Heart left ventricle (tissue), 16 donors: ENCODE measurements around the gene PI4KA. TPM values are rescaled to one million over a fixed set of nuclear protein-coding genes. Genes with fewer than 3 reads are reported as not detected.
"Not testable (repeated sequence)": the region's sequence is repeated elsewhere in the genome, so short reads cannot be mapped to it uniquely, and the experiment has no call there.

Source experiments
- ATAC-seq, 4 donors: fragments of 200-7000 bp; cut with Tn5 transposase; one replicate each; pipeline ENCODE4 v1.9.1; 2020 to 2022; ENCODE audit warnings: moderate library complexity in 4 of 4, mild to moderate bottlenecking in 3 of 4, moderate number of reproducible peaks in 1 of 4
- DNase-seq, 5 donors: peaks; one replicate each; pipeline ENCODE4 v3.0.0-alpha.2; 2020
- H3K27ac ChIP-seq, 12 donors: fragments of 200-600 bp; sonication (generic) in 4 of 12; one replicate each; pipeline versions ENCODE4 v1.5.0 to v1.8.0; 2016 to 2022; ENCODE audit warnings: mild to moderate bottlenecking in 2 of 12
- H3K27me3 ChIP-seq, 9 donors: fragments of 200-600 bp; sonication (generic) in 2 of 9; one replicate each; pipeline versions ENCODE4 v1.5.1 to v1.8.0; 2016 to 2022; ENCODE audit warnings: mild to moderate bottlenecking in 3 of 9
- H3K36me3 ChIP-seq, 9 donors: fragments of 200-600 bp; sonication (generic) in 2 of 9; one replicate each; pipeline versions ENCODE4 v1.5.0 to v1.8.0; 2018 to 2022; ENCODE audit warnings: mild to moderate bottlenecking in 2 of 9
- H3K4me1 ChIP-seq, 12 donors: fragments of 200-600 bp; sonication (generic) in 4 of 12; one replicate each; pipeline versions ENCODE4 v1.5.0 to v1.8.0; 2016 to 2022; ENCODE audit warnings: mild to moderate bottlenecking in 3 of 12
- H3K4me3 ChIP-seq, 12 donors: fragments of 200-600 bp; sonication (generic) in 4 of 12; one replicate each; pipeline versions ENCODE4 v1.5.0 to v1.8.0; 2017 to 2022; ENCODE audit warnings: mild to moderate bottlenecking in 9 of 12, moderate library complexity in 4 of 12
- H3K9me3 ChIP-seq, 12 donors: fragments of 200-600 bp; sonication (generic) in 4 of 12; one replicate each; pipeline versions ENCODE4 v1.5.0 to v1.8.0; 2016 to 2022; ENCODE audit warnings: mild to moderate bottlenecking in 1 of 12
- POLR2A ChIP-seq, 2 donors: fragments of 450-650 bp; IDR thresholded peaks; one replicate each; pipeline ENCODE4 v1.6.1; 2017; ENCODE audit warnings: antibody characterized with exemption in 2 of 2, mild to moderate bottlenecking in 2 of 2, moderate library complexity in 2 of 2
- WGBS, 4 donors: extraction: QIAGEN DNeasy Blood & Tissue Kit in 2 of 4; methylation state at CpG; one replicate each; pipeline versions ENCODE4 v1.1.5 to v1.1.7; 2013 to 2018; 5-methylcytosine and 5-hydroxymethylcytosine counted together
- intact Hi-C, 10 donors: fragments of 100-400 bp; cut with DNase I; formaldehyde crosslinking; loops; one replicate each; pipeline versions ENCODE4 v1.11.1 to v1.14.2; 2022
- polyA plus RNA-seq, 2 donors: library from polyadenylated mRNA; stranded (reverse); fragments of 200-250 nt; gene quantifications; one replicate each; pipeline ENCODE4 v1.2.3, GENCODE V29; 2013
- total RNA-seq, 9 donors: library from RNA; depleted of rRNA in 2 of 9; stranded (reverse); fragments of >200 nt in 2 of 9; fragmentation: NEBNext Ultra II Directional in 3 of 9; extraction: Animal tissue kit (Norgen Biotek cat#: 25700) in 3 of 9; gene quantifications; one replicate each; pipeline versions ENCODE4 v1.1.0 to v1.2.4, GENCODE V29; 2016 to 2023
- TF ChIP-seq, protein P1 (sequence below), 12 donors: fragments of 200-600 bp; sonication (generic) in 4 of 12; IDR thresholded peaks; one replicate each; pipeline versions ENCODE4 v1.5.0 to v1.8.0; 2018 to 2022; ENCODE audit warnings: antibody characterized with exemption in 12 of 12, mild to moderate bottlenecking in 5 of 12
- donor health status: ischemic (EF 13 %, LVEDD 7.1; RV severe dilation, severe dysfunction).
- donor health status: healthy with polysubstance abuse.
- donor health status: DM: no; HTN: yes; CAD: no.
- donor health status: DM: no; HTN: no; CAD: no.
- donor health status: ischemic (EF 25% LVEDD 6.9; RV normal size, moderate dysfunction).
- donor health status: ischemic (EF 25% LVEDD 5.7; RV mildly dilated, moderate dysfunction).
- donor health status: healthy.
- donor health status: DM: yes; HTN: yes; CAD: no.
- donor health status: ischemic (EF 35%, LVEDD 5.7; RV mildly dilated, moderate dysfunction).
- donor health status: nonischemic (EF 11% LVEDD 7.7; RV severe dilation, severe dysfunction).
- donor health status: DM: yes; HTN: yes; CAD: no.
- donor health status: PGD.
- donor health status: ischemic (EF 29% LVEDD 5.4; RV normal size, mild dysfunction).
- donor health status: nonischemic (EF 23%, LVEDD 6.1; RV moderate dilation, normal function).

Gene PI4KA
- total and polyA plus RNA-seq, 11 donors: 20.6 to 66.4 (median 46.9) TPM

DNA sequence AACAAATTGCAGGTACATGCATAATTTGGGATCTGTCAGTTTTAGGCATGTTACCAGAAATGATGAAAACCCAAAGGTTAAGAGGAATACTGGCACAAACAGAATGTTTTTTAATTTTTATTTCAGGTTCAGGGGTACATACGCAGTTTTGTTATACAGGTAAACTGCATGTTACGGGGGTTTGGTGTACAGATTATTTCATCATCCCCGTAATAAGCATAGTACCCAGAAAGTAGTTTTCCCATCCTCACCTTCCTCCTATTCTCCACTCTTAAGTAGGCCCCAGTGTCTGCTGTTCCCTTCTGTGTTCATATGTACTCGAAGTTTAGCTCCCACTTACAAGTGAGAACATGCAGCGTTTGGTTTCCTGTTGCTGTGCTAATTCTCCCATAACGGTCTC lies 33.0 kb downstream of the PI4KA start:
- DNase-seq (no peak), ATAC-seq (no peak)
- Histone ChIP-seq H3K36me3 (peaks cover 0 to 94% (median 77%) of the 10 kb centered on the region in 9 donors), H3K27me3 (no peaks in the 10 kb centered on the region), H3K4me1 (no peaks in the 10 kb centered on the region), H3K4me3 (no peak overlapping the region), H3K27ac (no peak overlapping the region), H3K9me3 (no peaks in the 10 kb centered on the region)
- TF ChIP-seq POLR2A (IDR thresholded peaks at IDR 0.05): no peak
- TF ChIP-seq, protein P1, sequence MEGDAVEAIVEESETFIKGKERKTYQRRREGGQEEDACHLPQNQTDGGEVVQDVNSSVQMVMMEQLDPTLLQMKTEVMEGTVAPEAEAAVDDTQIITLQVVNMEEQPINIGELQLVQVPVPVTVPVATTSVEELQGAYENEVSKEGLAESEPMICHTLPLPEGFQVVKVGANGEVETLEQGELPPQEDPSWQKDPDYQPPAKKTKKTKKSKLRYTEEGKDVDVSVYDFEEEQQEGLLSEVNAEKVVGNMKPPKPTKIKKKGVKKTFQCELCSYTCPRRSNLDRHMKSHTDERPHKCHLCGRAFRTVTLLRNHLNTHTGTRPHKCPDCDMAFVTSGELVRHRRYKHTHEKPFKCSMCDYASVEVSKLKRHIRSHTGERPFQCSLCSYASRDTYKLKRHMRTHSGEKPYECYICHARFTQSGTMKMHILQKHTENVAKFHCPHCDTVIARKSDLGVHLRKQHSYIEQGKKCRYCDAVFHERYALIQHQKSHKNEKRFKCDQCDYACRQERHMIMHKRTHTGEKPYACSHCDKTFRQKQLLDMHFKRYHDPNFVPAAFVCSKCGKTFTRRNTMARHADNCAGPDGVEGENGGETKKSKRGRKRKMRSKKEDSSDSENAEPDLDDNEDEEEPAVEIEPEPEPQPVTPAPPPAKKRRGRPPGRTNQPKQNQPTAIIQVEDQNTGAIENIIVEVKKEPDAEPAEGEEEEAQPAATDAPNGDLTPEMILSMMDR (IDR thresholded peaks at IDR 0.05): no peak
- 88 to 96% (median 92%) methylated on average over 6 of the region's 6 CpGs for WGBS, 4 donors
- intact Hi-C loops: no loop called here

DNA sequence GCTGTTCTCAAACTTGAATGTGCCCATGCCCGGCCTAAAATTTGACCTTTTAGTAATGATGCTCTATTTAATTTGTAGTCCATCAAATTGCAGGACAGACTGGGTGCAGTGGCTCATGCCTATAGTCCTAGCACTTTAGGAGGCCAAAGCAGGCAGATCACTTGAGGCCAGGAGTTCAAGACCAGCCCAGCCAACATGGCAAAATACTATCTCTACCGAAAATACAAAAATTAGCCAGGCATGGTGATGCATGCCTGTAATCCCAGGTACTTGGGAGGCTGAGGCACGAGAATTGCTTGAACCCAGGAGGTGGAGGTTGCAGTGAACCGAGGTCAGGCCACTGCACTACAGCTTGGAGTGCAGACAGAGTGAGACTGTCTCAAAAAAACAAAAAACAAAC lies 33.4 kb downstream of the PI4KA start:
- DNase-seq, H3K27ac ChIP-seq, H3K4me1 ChIP-seq, H3K9me3 ChIP-seq, H3K4me3 ChIP-seq, ATAC-seq, intact Hi-C loops, H3K27me3 ChIP-seq: not testable (repeated sequence)
- 94 to 98% (median 96%) methylated on average over 4 of the region's 4 CpGs for WGBS, 4 donors
- H3K36me3 ChIP-seq: peaks cover 0 to 94% (median 77%) of the 10 kb centered on the region in 9 donors

DNA sequence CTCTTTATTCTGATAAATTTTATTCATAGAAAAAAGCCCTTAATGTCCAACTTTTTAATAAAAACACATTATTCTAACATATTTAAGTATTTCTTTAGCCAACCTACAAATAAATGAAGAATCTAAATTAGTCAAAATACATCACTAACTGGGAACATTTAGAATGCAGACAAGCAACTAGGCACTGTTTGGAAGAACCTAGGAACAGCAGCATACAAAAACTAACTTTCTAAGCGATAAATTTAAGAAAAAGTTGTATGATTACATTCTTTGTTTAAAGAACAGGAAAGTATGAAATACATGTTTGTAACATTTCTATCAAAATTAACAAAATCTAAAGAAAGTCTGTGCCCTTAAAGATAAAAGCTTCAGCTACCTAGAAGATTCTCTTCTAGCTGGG lies 35.3 kb downstream of the PI4KA start:
- H3K27ac ChIP-seq: no peak overlapping the region
- 90 to 99% (median 96%) methylated on average over 1 of the region's 1 CpG for WGBS, 4 donors
- intact Hi-C loops: no loop called here
- ATAC-seq: no peak
- no peaks in the 10 kb centered on the region for H3K4me1 ChIP-seq
- no peak overlapping the region for H3K4me3 ChIP-seq
- H3K36me3 ChIP-seq: peaks cover 0 to 94% (median 77%) of the 10 kb centered on the region in 9 donors
- H3K27me3 ChIP-seq: no peaks in the 10 kb centered on the region
- TF ChIP-seq, protein P1 (IDR thresholded peaks at IDR 0.05): no peak
- TF ChIP-seq POLR2A (IDR thresholded peaks at IDR 0.05): no peak
- no peaks in the 10 kb centered on the region for H3K9me3 ChIP-seq
- no peak for DNase-seq

DNA sequence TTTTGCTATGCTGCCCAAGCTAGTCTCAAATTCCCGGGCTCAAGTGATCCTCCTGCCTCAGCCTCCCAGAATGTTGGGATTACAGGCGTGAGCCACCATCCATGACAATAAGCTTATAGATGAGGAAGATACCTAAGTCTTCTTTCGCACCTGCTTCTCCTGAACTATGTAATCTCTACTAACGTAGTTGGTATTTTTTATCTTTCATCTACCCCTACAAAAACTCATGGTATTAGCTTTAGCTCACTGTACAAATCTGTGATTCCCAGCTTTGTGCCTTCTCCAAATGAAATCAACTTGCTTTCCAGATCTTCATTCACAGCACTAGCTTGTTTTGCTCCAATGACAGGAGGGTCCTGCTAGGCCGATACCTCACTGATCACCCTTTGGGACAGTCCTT lies 36.4 kb downstream of the PI4KA start:
- intact Hi-C loops: no loop called here
- no peak overlapping the region for H3K4me3 ChIP-seq

DNA sequence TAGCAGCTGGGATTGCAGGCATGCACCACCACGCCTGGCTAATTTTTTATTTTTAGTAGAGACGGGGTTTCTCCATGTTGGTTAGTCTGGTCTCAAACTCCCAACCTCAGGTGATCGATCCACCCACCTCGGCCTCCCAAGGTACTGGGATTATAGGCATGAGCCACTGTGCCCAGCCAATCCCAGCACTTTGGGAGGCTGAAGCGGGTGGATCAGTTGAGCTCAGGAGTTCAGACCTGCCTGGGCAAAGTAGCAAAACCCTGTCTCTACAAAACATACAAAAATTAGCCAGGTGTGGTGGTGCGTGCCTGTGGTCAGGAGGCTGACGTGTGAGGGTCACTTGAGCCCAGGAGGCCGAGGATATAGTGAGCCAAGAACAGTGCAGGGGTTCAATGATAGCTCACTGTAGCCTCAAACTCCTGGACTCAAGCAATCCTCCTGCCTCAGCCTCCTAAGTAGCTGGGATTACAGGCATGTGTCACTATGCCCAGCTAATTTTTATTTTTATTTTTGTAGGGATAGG lies 36.8 kb downstream of the PI4KA start:
- DNase-seq, H3K27ac ChIP-seq, H3K9me3 ChIP-seq, intact Hi-C loops, H3K4me1 ChIP-seq, H3K27me3 ChIP-seq, H3K4me3 ChIP-seq, ATAC-seq: not testable (repeated sequence)
- H3K36me3 ChIP-seq: peaks cover 0 to 96% (median 77%) of the 10 kb centered on the region in 9 donors
- WGBS, 4 donors: 92 to 98% (median 96%) methylated on average over 8 of the region's 8 CpGs

More for the DNA sequence above, 36.4 kb downstream of the PI4KA start:
- Histone ChIP-seq H3K36me3 (peaks cover 0 to 96% (median 77%) of the 10 kb centered on the region in 9 donors), H3K27ac (no peak overlapping the region), H3K9me3 (no peaks in the 10 kb centered on the region), H3K27me3 (no peaks in the 10 kb centered on the region), H3K4me1 (no peaks in the 10 kb centered on the region)
- DNase-seq (no peak), ATAC-seq (no peak)
- 93 to 98% (median 95%) methylated on average over 5 of the region's 5 CpGs for WGBS, 4 donors
- TF ChIP-seq, protein P1 (IDR thresholded peaks at IDR 0.05): no peak
- TF ChIP-seq POLR2A (IDR thresholded peaks at IDR 0.05): no peak
